Neutrophil (primary cell): ENCODE measurements around the gene SLC44A3.

Experiments
- H3K27ac ChIP-seq: fragments of 200-600 bp; sonication (generic); 2 replicates; pipeline ENCODE4 v1.5.1; 2016; ENCODE audit warnings: mild to moderate bottlenecking, moderate library complexity
- H3K27me3 ChIP-seq: fragments of 200-600 bp; sonication (generic); 2 replicates; pipeline ENCODE4 v1.6.0; 2016; ENCODE audit warnings: mild to moderate bottlenecking
- H3K36me3 ChIP-seq: fragments of 200-600 bp; sonication (generic); 2 replicates; pipeline ENCODE4 v1.5.1; 2017
- H3K4me1 ChIP-seq, 2 experiments: fragments of 200-600 bp in 1 of 2; sonication (generic) in 1 of 2; 1 replicate in 1 of 2; 2 replicates in 1 of 2; pipeline versions ENCODE4 v1.5.1 to v1.6.1; 2013 to 2016; ENCODE audit warnings: low read depth in 1 of 2, low read length in 1 of 2, mild to moderate bottlenecking in 1 of 2, moderate library complexity in 1 of 2; ENCODE audit not compliant: control insufficient read depth in 1 of 2, insufficient read depth in 1 of 2
- H3K4me3 ChIP-seq, 2 experiments: fragments of 200-600 bp in 1 of 2; sonication (generic) in 1 of 2; 1 replicate in 1 of 2; 2 replicates in 1 of 2; pipeline ENCODE4 v1.5.1; 2013 to 2016; ENCODE audit warnings: low read depth in 1 of 2, low read length in 1 of 2, mild to moderate bottlenecking in 1 of 2, moderate library complexity in 1 of 2
- H3K9me3 ChIP-seq: fragments of 200-600 bp; sonication (generic); 2 replicates; pipeline ENCODE4 v1.5.1; 2016
- CTCF ChIP-seq: fragments of 200-600 bp; sonication (generic); IDR thresholded peaks from 2 replicates; pipeline ENCODE4 v1.5.1; 2016; ENCODE audit warnings: antibody characterized with exemption

SLC44A3 gene

GRCh38 chr1:94776474-94776873 is 43.7 kb upstream of the SLC44A3 start:
- H3K27me3 ChIP-seq: no peaks in the 10 kb centered on the region
- H3K36me3 ChIP-seq: no peaks in the 10 kb centered on the region
- no peak overlapping the region for H3K4me3 ChIP-seq
- H3K27ac ChIP-seq: no peak overlapping the region
- TF ChIP-seq CTCF: no peak
- no peaks in the 10 kb centered on the region for H3K9me3 ChIP-seq
- H3K4me1 ChIP-seq: peaks cover 0 to 13% of the 10 kb centered on the region in 2 experiments

- Histone ChIP-seq H3K4me1 (peaks cover 0 to 9% of the 10 kb centered on the region in 2 experiments), H3K9me3 (no peaks in the 10 kb centered on the region), H3K27ac (no peak overlapping the region), H3K4me3 (no peak overlapping the region), H3K36me3 (no peaks in the 10 kb centered on the region), H3K27me3 (no peaks in the 10 kb centered on the region)
- TF ChIP-seq CTCF: no peak
Observed at GRCh38 chr1:94777281-94777680, 42.9 kb upstream of the SLC44A3 start.

- no peak for TF ChIP-seq CTCF
- H3K36me3 ChIP-seq: no peaks in the 10 kb centered on the region
- no peak overlapping the region for H3K4me3 ChIP-seq
- H3K9me3 ChIP-seq: no peaks in the 10 kb centered on the region
- H3K4me1 ChIP-seq: peaks cover 4 to 8% of the 10 kb centered on the region in 2 experiments
- no peak overlapping the region for H3K27ac ChIP-seq
- no peaks in the 10 kb centered on the region for H3K27me3 ChIP-seq
Observed at GRCh38 chr1:94778808-94779207, 41.3 kb upstream of the SLC44A3 start.

GRCh38 chr1:94783342-94784189 is 36.6 kb upstream of the SLC44A3 start:
- peak overlapping the region; percentile 52 for H3K27ac ChIP-seq
- no peaks in the 10 kb centered on the region for H3K27me3 ChIP-seq
- TF ChIP-seq CTCF: no peak

GRCh38 chr1:94784190-94784515 is 36.0 kb upstream of the SLC44A3 start:
- no peaks in the 10 kb centered on the region for H3K9me3 ChIP-seq
- no peak for TF ChIP-seq CTCF
- H3K36me3 ChIP-seq: no peaks in the 10 kb centered on the region
- H3K4me1 ChIP-seq: peaks cover 4 to 8% of the 10 kb centered on the region in 2 experiments
- no peak overlapping the region for H3K27ac ChIP-seq
- H3K27me3 ChIP-seq: no peaks in the 10 kb centered on the region
- no peak overlapping the region for H3K4me3 ChIP-seq

More at GRCh38 chr1:94783342-94784189, 36.6 kb upstream of the SLC44A3 start:
- Histone ChIP-seq H3K4me1 (peaks cover 4 to 8% of the 10 kb centered on the region in 2 experiments), H3K36me3 (no peaks in the 10 kb centered on the region), H3K4me3 (no peak overlapping the region), H3K9me3 (no peaks in the 10 kb centered on the region)
